GM10266 (cell line): ENCODE results near the gene TARS3.
"Not testable (repeated sequence)": the region's sequence is repeated elsewhere in the genome, so short reads cannot be mapped to it uniquely, and the experiment has no call there.

ENCODE experiments used
- DNase-seq: peaks from one replicate; pipeline ENCODE4 v3.0.0; 2012; ENCODE audit errors: extremely low spot score
- TF ChIP-seq, protein P1 (sequence below): IDR thresholded peaks from 2 replicates; pipeline ENCODE4 v1.5.1; 2012; ENCODE audit warnings: mild to moderate bottlenecking, low read depth; ENCODE audit not compliant: control insufficient read depth, insufficient read depth; ENCODE audit errors: missing control alignments

Gene TARS3

DNA sequence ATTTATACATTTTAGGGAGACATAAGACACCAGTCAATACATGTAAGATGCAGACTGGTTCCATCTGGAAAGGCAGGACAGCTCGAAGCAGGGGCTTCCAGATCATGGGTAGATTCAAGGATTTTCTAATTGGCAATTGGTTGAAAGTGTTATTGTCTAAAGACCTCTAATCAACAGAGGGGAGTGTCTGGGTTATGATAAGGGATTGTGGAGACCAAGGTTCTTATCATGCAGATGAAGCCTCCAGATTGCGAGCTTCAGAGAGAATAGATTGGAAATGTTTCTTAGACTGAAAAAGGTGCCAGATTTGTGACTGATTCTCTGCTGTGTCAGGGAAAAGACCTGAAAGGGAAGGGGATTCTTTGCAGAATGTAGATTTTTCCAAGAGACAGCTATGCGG is 87.2 kb downstream of the TARS3 start:
- TF ChIP-seq, protein P1, sequence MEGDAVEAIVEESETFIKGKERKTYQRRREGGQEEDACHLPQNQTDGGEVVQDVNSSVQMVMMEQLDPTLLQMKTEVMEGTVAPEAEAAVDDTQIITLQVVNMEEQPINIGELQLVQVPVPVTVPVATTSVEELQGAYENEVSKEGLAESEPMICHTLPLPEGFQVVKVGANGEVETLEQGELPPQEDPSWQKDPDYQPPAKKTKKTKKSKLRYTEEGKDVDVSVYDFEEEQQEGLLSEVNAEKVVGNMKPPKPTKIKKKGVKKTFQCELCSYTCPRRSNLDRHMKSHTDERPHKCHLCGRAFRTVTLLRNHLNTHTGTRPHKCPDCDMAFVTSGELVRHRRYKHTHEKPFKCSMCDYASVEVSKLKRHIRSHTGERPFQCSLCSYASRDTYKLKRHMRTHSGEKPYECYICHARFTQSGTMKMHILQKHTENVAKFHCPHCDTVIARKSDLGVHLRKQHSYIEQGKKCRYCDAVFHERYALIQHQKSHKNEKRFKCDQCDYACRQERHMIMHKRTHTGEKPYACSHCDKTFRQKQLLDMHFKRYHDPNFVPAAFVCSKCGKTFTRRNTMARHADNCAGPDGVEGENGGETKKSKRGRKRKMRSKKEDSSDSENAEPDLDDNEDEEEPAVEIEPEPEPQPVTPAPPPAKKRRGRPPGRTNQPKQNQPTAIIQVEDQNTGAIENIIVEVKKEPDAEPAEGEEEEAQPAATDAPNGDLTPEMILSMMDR: no peak
- no peak for DNase-seq

DNA sequence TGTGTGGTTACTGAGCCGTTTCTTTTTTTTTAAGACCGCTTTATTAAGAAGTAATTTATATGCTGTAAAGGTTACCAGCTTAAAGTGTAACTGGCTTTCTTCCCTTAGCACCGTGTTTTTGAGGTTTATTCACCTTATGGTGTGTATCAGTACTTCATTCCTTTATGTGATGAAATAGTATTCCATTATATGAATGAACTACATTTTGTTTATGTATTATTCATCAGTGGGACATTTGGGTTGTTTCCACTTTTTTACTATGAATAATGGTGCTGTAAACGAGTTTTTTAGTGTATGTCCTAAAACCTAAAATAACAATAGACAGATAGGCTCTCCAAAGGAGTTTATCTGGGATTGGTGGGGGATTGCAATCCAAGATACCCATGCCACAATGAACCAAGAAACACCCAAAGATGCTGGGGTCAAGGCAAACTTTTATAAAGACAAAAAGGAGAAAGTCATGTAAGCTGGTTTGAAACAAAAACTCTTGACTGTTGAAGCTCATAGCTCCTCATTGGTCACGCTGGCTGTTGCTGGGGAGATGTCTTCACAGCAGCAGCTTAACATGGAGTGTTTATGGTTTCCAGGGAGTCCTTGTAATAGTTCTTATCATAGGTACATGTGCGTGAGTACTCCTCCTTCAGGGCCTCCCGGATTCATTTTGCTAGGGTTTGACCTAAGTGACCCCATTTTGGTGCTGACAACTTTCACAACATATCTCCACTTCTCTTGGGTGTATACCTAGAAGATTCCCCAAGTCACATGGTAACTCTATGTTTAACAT is 88.1 kb downstream of the TARS3 start:
- TF ChIP-seq, protein P1: no peak
- DNase-seq: no peak

DNA sequence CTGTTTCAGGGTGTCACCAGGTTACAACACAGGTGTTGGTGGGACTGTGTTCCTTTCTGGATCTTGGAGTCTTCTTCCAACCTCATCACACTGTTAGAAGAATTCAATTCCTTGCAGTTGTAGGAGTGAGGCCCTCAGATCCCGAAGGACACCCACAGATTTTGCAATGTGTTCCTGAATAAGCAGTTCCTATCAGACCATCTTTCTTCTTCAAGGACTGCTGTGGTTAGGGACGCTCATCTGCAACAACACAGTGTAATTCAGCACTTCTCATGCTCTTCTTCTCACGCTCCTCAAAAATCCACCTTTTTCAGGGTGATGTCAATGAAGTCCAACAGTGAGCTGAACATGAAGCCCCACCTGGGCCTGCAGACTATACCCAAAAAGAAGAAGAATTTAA is 90.9 kb downstream of the TARS3 start:
- TF ChIP-seq, protein P1: no peak
- DNase-seq: no peak

DNA sequence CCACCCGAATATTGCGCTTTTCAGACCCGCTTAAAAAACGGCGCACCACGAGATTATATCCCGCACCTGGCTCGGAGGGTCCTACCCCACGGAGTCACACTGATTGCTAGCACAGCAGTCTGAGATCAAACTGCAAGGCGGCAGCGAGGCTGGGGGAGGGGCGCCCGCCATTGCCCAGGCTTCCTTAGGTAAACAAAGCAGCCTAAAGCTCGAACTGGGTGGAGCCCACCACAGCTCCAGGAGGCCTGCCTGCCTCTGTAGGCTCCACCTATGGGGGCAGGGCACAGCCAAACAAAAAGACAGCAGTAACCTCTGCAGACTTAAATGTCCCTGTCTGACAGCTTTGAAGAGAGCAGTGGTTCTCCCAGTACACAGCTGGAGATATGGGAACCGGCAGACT is 97.5 kb downstream of the TARS3 start:
- DNase-seq: not testable (repeated sequence)

DNA sequence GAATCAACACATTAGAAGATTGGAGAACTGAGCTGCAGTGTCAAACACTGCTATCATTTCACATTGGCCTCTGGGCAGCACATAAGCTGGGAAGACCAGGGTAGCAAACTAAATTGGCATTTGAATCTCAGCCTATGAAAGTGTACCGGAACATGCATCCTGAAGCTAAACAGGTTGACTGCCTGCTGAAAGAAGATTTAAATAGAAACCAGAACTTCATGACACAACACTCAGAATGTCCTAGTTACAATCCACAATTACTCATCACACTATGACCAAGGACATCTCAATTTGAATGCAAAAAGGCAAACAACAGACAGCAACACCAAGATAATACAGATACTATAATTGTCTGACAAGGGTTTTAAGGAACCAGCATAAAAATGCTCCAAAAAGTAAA is 98.3 kb downstream of the TARS3 start:
- TF ChIP-seq, protein P1: no peak
- DNase-seq: no peak

DNA sequence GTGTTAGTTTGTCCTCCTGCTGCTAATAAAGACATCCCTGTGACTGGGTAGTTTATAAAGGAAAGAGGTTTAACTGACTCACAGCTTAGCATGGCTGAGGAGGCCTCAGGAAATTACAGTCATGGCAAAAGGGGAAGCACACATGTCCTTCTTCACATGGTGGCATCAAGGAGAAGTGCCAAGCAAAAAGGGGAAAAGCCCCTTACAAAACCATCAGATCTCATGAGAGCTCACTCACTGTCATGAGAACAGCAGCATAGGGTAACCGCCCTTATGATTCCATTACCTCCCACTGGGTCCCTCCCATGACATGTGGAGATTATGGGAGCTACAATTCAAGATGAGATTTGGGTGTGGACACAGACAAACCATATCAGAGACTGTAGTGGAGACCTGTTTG is 99.1 kb downstream of the TARS3 start:
- TF ChIP-seq, protein P1: no peak
- DNase-seq: no peak

DNA sequence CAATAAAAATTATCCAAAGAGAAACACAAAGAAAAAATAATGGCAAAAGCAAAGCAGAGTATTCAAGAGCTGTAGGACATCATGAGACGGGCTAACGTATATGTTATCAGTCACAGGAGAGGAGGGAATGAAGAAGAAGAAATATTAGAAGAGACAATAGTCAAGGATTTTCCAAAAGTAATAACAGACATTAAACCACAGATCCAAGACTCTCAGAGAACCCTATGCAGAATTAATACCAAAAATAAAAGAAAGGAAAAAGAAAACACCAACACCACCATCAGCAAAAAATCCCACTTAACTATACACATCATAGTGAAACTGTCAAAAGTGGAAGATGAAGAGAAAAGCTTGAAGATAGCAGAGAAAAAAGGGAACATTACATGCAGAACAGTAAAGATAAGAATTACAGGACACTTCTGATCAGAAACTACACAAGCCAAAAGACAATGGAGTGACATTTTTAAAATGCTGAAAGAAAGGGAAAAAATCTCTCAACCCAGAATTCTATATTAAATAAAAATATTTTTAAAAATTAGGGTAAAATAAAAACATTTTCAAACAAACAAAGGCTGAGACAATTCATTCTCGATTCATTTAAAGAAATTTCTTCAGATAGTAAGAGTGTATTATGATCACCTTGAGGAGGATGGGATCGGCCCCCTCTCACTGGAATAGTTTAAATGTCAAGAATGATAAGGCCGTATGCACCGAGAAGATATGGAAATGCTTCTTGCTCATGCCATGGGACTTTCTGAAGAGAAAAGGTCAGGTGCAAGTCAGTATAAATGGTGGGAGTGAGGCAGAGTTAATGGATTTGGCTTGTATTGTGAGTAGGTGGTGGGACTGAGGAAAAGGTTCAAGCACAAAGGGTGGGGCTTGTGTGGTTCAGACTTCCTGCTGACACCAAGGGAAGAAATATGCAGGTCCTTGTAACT is 100.6 kb downstream of the TARS3 start:
- TF ChIP-seq, protein P1: no peak
- no peak for DNase-seq
